Measurements from ENCODE around the gene KCNIP4.

The KCNIP4 gene

GRCh38 chr4:20983763-20984575 lies 964.6 kb downstream of the KCNIP4 start:
- no peak for DNase-seq
- CTCF ChIA-PET, result no interaction called here

GRCh38 chr4:20982544-20982943 lies 966.0 kb downstream of the KCNIP4 start:
- CTCF ChIA-PET, result no interaction called here
- no peak for DNase-seq
- no peaks in the 10 kb centered on the region for H3K36me3 Mint-ChIP-seq
- H3K27ac Mint-ChIP-seq, result no peak overlapping the region
- no peaks in the 10 kb centered on the region for H3K4me1 Mint-ChIP-seq
- H3K27me3 Mint-ChIP-seq, result peaks cover 9% of the 10 kb centered on the region
- no peaks in the 10 kb centered on the region for H3K9me3 Mint-ChIP-seq
- no peak overlapping the region for H3K4me3 Mint-ChIP-seq

More at GRCh38 chr4:20983763-20984575, 964.6 kb downstream of the KCNIP4 start:
- Mint-ChIP-seq H3K36me3 (no peaks in the 10 kb centered on the region), H3K27ac (no peak overlapping the region), H3K4me1 (no peaks in the 10 kb centered on the region), H3K9me3 (peaks cover 2% of the 10 kb centered on the region), H3K4me3 (no peak overlapping the region), H3K27me3 (peaks cover 9% of the 10 kb centered on the region)

- H3K9me3 Mint-ChIP-seq, result no peaks in the 10 kb centered on the region
- H3K4me3 Mint-ChIP-seq, result no peak overlapping the region
- no peaks in the 10 kb centered on the region for H3K4me1 Mint-ChIP-seq
- CTCF ChIA-PET, result no interaction called here
- no peak for DNase-seq
- no peaks in the 10 kb centered on the region for H3K27me3 Mint-ChIP-seq
- H3K36me3 Mint-ChIP-seq, result no peaks in the 10 kb centered on the region
- no peak overlapping the region for H3K27ac Mint-ChIP-seq
These were observed 988.3 kb downstream of the KCNIP4 start for GRCh38 chr4:20960291-20960690.

GRCh38 chr4:20954541-20954940 lies 994.0 kb downstream of the KCNIP4 start:
- no peaks in the 10 kb centered on the region for H3K36me3 Mint-ChIP-seq
- peaks cover under 1% of the 10 kb centered on the region for H3K9me3 Mint-ChIP-seq
- H3K27me3 Mint-ChIP-seq, result no peaks in the 10 kb centered on the region
- H3K4me3 Mint-ChIP-seq, result no peak overlapping the region
- no peaks in the 10 kb centered on the region for H3K4me1 Mint-ChIP-seq
- CTCF ChIA-PET, result no interaction called here
- H3K27ac Mint-ChIP-seq, result no peak overlapping the region
- no peak for DNase-seq

GRCh38 chr4:20944961-20945360 lies 1003.6 kb downstream of the KCNIP4 start:
- Mint-ChIP-seq H3K4me3 (no peak overlapping the region), H3K27me3 (no peaks in the 10 kb centered on the region), H3K36me3 (no peaks in the 10 kb centered on the region), H3K27ac (no peak overlapping the region), H3K9me3 (peaks cover 3% of the 10 kb centered on the region), H3K4me1 (no peaks in the 10 kb centered on the region)
- CTCF ChIA-PET, result no interaction called here
- no peak for DNase-seq

- DNase-seq, result no peak
- Mint-ChIP-seq H3K27ac (no peak overlapping the region), H3K27me3 (no peaks in the 10 kb centered on the region), H3K4me1 (no peaks in the 10 kb centered on the region), H3K9me3 (peaks cover 2% of the 10 kb centered on the region), H3K36me3 (no peaks in the 10 kb centered on the region), H3K4me3 (no peak overlapping the region)
- CTCF ChIA-PET, result no interaction called here
These were observed 1004.1 kb downstream of the KCNIP4 start for GRCh38 chr4:20944451-20944850.

- Mint-ChIP-seq H3K27ac (no peak overlapping the region), H3K4me3 (no peak overlapping the region), H3K27me3 (no peaks in the 10 kb centered on the region), H3K9me3 (peaks cover 2% of the 10 kb centered on the region), H3K36me3 (no peaks in the 10 kb centered on the region), H3K4me1 (no peaks in the 10 kb centered on the region)
- CTCF ChIA-PET, result no interaction called here
- DNase-seq, result no peak
These were observed 1010.4 kb downstream of the KCNIP4 start for GRCh38 chr4:20938204-20938603.

- no peaks in the 10 kb centered on the region for H3K4me1 Mint-ChIP-seq
- CTCF ChIA-PET, result no interaction called here
- H3K27ac Mint-ChIP-seq, result no peak overlapping the region
- peaks cover 2% of the 10 kb centered on the region for H3K9me3 Mint-ChIP-seq
- no peaks in the 10 kb centered on the region for H3K27me3 Mint-ChIP-seq
- no peak overlapping the region for H3K4me3 Mint-ChIP-seq
- H3K36me3 Mint-ChIP-seq, result no peaks in the 10 kb centered on the region
- no peak for DNase-seq
These were observed 1022.0 kb downstream of the KCNIP4 start for GRCh38 chr4:20926529-20926928.

GRCh38 chr4:20925176-20925575 lies 1023.4 kb downstream of the KCNIP4 start:
- H3K4me3 Mint-ChIP-seq, result no peak overlapping the region
- no peak for DNase-seq
- no peaks in the 10 kb centered on the region for H3K4me1 Mint-ChIP-seq
- no peak overlapping the region for H3K27ac Mint-ChIP-seq
- H3K27me3 Mint-ChIP-seq, result no peaks in the 10 kb centered on the region
- peaks cover 8% of the 10 kb centered on the region for H3K9me3 Mint-ChIP-seq
- CTCF ChIA-PET, result no interaction called here
- no peaks in the 10 kb centered on the region for H3K36me3 Mint-ChIP-seq

- peaks cover 10% of the 10 kb centered on the region for H3K9me3 Mint-ChIP-seq
- H3K4me1 Mint-ChIP-seq, result no peaks in the 10 kb centered on the region
- CTCF ChIA-PET, result no interaction called here
- H3K4me3 Mint-ChIP-seq, result no peak overlapping the region
- H3K36me3 Mint-ChIP-seq, result no peaks in the 10 kb centered on the region
- H3K27me3 Mint-ChIP-seq, result no peaks in the 10 kb centered on the region
- no peak overlapping the region for H3K27ac Mint-ChIP-seq
- no peak for DNase-seq
These were observed 1025.6 kb downstream of the KCNIP4 start for GRCh38 chr4:20922962-20923361.

GRCh38 chr4:20916106-20916505 lies 1032.5 kb downstream of the KCNIP4 start:
- Mint-ChIP-seq H3K4me3 (no peak overlapping the region), H3K36me3 (no peaks in the 10 kb centered on the region), H3K9me3 (peaks cover 6% of the 10 kb centered on the region), H3K4me1 (peaks cover 15% of the 10 kb centered on the region), H3K27me3 (no peaks in the 10 kb centered on the region), H3K27ac (peak overlapping the region; percentile 4)
- CTCF ChIA-PET, result no interaction called here
- DNase-seq, result peak; percentile 41

GRCh38 chr4:20904966-20905365 lies 1043.6 kb downstream of the KCNIP4 start:
- no peaks in the 10 kb centered on the region for H3K4me1 Mint-ChIP-seq
- H3K9me3 Mint-ChIP-seq, result peaks cover 3% of the 10 kb centered on the region
- CTCF ChIA-PET, result no interaction called here
- no peak overlapping the region for H3K27ac Mint-ChIP-seq
- H3K36me3 Mint-ChIP-seq, result no peaks in the 10 kb centered on the region
- no peak overlapping the region for H3K4me3 Mint-ChIP-seq
- no peaks in the 10 kb centered on the region for H3K27me3 Mint-ChIP-seq
- no peak for DNase-seq

- H3K27ac Mint-ChIP-seq, result no peak overlapping the region
- peaks cover 3% of the 10 kb centered on the region for H3K9me3 Mint-ChIP-seq
- no peaks in the 10 kb centered on the region for H3K36me3 Mint-ChIP-seq
- no peaks in the 10 kb centered on the region for H3K27me3 Mint-ChIP-seq
- H3K4me1 Mint-ChIP-seq, result no peaks in the 10 kb centered on the region
- DNase-seq, result no peak
- CTCF ChIA-PET, result no interaction called here
- no peak overlapping the region for H3K4me3 Mint-ChIP-seq
These were observed 1046.7 kb downstream of the KCNIP4 start for GRCh38 chr4:20901851-20902250.

- no peaks in the 10 kb centered on the region for H3K4me1 Mint-ChIP-seq
- CTCF ChIA-PET, result no interaction called here
- no peaks in the 10 kb centered on the region for H3K36me3 Mint-ChIP-seq
- no peak overlapping the region for H3K27ac Mint-ChIP-seq
- no peaks in the 10 kb centered on the region for H3K9me3 Mint-ChIP-seq
- no peak overlapping the region for H3K4me3 Mint-ChIP-seq
- H3K27me3 Mint-ChIP-seq, result no peaks in the 10 kb centered on the region
- no peak for DNase-seq
These were observed 1049.0 kb downstream of the KCNIP4 start for GRCh38 chr4:20899591-20899990.

- H3K27ac Mint-ChIP-seq, result no peak overlapping the region
- H3K4me3 Mint-ChIP-seq, result no peak overlapping the region
These were observed 1052.6 kb downstream of the KCNIP4 start for GRCh38 chr4:20895988-20896387.

More at GRCh38 chr4:20895988-20896387, 1052.6 kb downstream of the KCNIP4 start:
- Mint-ChIP-seq H3K27me3 (no peaks in the 10 kb centered on the region), H3K4me1 (no peaks in the 10 kb centered on the region), H3K36me3 (no peaks in the 10 kb centered on the region), H3K9me3 (no peaks in the 10 kb centered on the region)
- no peak for DNase-seq
- CTCF ChIA-PET, result no interaction called here
